KMS-11 (cell line): ENCODE results near the gene CD8A.

Source experiments
- H2AFZ ChIP-seq: fragments of 200-600 bp; sonication (generic); 2 replicates; pipeline ENCODE4 v1.6.1; 2016; ENCODE audit warnings: antibody characterized with exemption, mixed run types, low read depth
- H3K27ac ChIP-seq: fragments of 200-600 bp; sonication (generic); 2 replicates; pipeline ENCODE4 v1.6.1; 2016; ENCODE audit warnings: mild to moderate bottlenecking, mixed run types
- H3K27me3 ChIP-seq: fragments of 200-600 bp; sonication (generic); 2 replicates; pipeline ENCODE4 v1.6.1; 2017; ENCODE audit warnings: mild to moderate bottlenecking, low read depth, mixed run types, moderate library complexity; ENCODE audit not compliant: insufficient read depth
- H3K36me3 ChIP-seq: fragments of 200-600 bp; sonication (generic); 2 replicates; pipeline ENCODE4 v1.6.1; 2017; ENCODE audit warnings: mild to moderate bottlenecking, mixed run types; ENCODE audit not compliant: insufficient read depth
- H3K4me1 ChIP-seq: fragments of 200-600 bp; sonication (generic); 2 replicates; pipeline ENCODE4 v1.6.1; 2016; ENCODE audit warnings: mild to moderate bottlenecking, low read depth, mixed run types; ENCODE audit not compliant: poor library complexity, severe bottlenecking
- H3K4me2 ChIP-seq: fragments of 200-600 bp; sonication (generic); 2 replicates; pipeline ENCODE4 v1.7.0; 2016; ENCODE audit warnings: mild to moderate bottlenecking, mixed run types
- H3K4me3 ChIP-seq: fragments of 200-600 bp; sonication (generic); IDR thresholded peaks from 2 replicates; pipeline ENCODE4 v1.6.1; 2017; ENCODE audit warnings: low read depth, low read length, mixed read lengths; ENCODE audit not compliant: insufficient read depth
- H3K79me2 ChIP-seq: fragments of 200-600 bp; sonication (generic); 2 replicates; pipeline ENCODE4 v1.6.1; 2016; ENCODE audit warnings: low read depth, mixed run types; ENCODE audit not compliant: insufficient read depth
- H3K9ac ChIP-seq: fragments of 200-600 bp; sonication (generic); 2 replicates; pipeline ENCODE4 v1.6.1; 2016; ENCODE audit warnings: mild to moderate bottlenecking, mixed run types
- H4K20me1 ChIP-seq: fragments of 200-600 bp; sonication (generic); 2 replicates; pipeline ENCODE4 v1.6.1; 2016; ENCODE audit warnings: mild to moderate bottlenecking, mixed run types; ENCODE audit not compliant: insufficient read depth
- TF ChIP-seq, protein P1 (sequence below): fragments of 200-600 bp; sonication (generic); conservative IDR thresholded peaks from 2 replicates; pipeline ENCODE4 v1.6.1; 2017; ENCODE audit warnings: low read depth, mild to moderate bottlenecking, antibody characterized with exemption, low read length, moderate library complexity, mixed read lengths

CD8A gene

DNA sequence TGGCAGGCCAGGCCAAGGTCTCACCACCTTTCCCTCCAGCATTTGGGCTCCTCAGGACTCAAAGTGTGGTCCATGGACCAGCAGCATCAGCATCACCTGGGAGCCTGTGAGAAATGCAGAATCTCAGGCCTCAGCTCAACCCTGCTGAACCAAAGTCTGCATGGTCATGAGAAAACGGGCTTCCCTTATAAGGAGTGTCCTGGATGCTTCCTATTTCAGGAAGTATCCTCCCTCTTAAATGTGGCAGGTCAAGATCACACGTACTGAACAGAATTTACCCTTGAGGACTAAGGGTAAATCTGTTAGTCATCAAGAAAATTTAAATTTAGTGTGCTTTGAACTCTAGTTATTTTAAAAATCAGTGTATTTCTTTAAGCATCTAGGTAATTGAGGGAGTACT, 11.8 kb downstream of the CD8A start:
- H3K4me2 ChIP-seq, result no peak overlapping the region
- H3K36me3 ChIP-seq, result no peaks in the 10 kb centered on the region
- H3K4me3 ChIP-seq, result no peak overlapping the region
- no peaks in the 10 kb centered on the region for H3K27me3 ChIP-seq
- H3K79me2 ChIP-seq, result no peaks in the 10 kb centered on the region
- no peaks in the 10 kb centered on the region for H3K4me1 ChIP-seq
- H3K27ac ChIP-seq, result no peak overlapping the region
- no peaks in the 10 kb centered on the region for H4K20me1 ChIP-seq
- TF ChIP-seq, protein P1, sequence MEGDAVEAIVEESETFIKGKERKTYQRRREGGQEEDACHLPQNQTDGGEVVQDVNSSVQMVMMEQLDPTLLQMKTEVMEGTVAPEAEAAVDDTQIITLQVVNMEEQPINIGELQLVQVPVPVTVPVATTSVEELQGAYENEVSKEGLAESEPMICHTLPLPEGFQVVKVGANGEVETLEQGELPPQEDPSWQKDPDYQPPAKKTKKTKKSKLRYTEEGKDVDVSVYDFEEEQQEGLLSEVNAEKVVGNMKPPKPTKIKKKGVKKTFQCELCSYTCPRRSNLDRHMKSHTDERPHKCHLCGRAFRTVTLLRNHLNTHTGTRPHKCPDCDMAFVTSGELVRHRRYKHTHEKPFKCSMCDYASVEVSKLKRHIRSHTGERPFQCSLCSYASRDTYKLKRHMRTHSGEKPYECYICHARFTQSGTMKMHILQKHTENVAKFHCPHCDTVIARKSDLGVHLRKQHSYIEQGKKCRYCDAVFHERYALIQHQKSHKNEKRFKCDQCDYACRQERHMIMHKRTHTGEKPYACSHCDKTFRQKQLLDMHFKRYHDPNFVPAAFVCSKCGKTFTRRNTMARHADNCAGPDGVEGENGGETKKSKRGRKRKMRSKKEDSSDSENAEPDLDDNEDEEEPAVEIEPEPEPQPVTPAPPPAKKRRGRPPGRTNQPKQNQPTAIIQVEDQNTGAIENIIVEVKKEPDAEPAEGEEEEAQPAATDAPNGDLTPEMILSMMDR, result no peak
- H2AFZ ChIP-seq, result no peak overlapping the region
- H3K9ac ChIP-seq, result no peak overlapping the region

DNA sequence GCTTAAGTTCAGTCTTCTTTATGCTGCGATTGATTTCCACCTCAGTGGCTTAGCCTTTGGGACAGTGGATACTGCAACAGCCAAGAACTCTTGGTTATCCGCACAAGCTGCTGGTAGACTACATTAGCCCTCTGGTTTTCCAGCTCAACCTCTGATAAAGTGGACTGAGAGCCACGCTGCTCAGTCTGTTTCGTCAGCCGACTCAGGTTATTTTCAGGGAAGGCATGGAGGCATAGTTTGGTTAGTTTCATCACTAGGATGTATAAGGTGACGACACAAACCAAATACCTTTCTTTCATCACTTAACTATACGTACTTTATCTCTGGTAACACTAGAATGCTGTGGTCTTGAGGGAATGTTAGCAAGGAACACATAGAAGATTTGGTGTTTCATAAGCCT, 14.2 kb downstream of the CD8A start:
- H3K4me1 ChIP-seq, result no peaks in the 10 kb centered on the region
- no peak overlapping the region for H3K9ac ChIP-seq
- TF ChIP-seq, protein P1, result no peak
- H4K20me1 ChIP-seq, result no peaks in the 10 kb centered on the region
- H3K4me3 ChIP-seq, result no peak overlapping the region
- no peak overlapping the region for H2AFZ ChIP-seq
- no peaks in the 10 kb centered on the region for H3K79me2 ChIP-seq
- H3K27me3 ChIP-seq, result no peaks in the 10 kb centered on the region
- no peak overlapping the region for H3K27ac ChIP-seq
- no peak overlapping the region for H3K4me2 ChIP-seq
- H3K36me3 ChIP-seq, result no peaks in the 10 kb centered on the region

DNA sequence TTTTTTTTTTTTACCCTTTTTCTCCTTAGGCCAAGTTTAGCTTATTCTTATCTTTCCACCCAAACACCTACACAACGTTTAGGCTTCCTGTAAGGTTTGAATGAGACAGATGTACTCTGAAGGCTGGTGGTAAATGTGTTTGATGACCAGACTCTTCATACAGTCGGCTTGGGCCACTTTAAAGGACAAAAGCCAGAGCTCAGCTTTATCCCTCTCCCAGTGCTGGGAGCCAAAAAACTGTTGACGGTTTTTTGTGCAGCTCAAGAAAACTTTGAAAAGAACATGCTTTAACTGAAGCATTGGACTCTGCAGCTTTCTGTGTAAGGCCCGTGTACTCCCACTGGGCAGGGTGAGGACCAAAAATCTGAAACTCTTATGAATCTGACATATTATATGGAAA, 15.4 kb downstream of the CD8A start:
- H3K4me3 ChIP-seq, result no peak overlapping the region
- H3K9ac ChIP-seq, result no peak overlapping the region
- H4K20me1 ChIP-seq, result no peaks in the 10 kb centered on the region
- no peak overlapping the region for H3K4me2 ChIP-seq
- no peaks in the 10 kb centered on the region for H3K4me1 ChIP-seq
- no peak overlapping the region for H2AFZ ChIP-seq
- no peaks in the 10 kb centered on the region for H3K79me2 ChIP-seq
- H3K27me3 ChIP-seq, result no peaks in the 10 kb centered on the region
- no peak overlapping the region for H3K27ac ChIP-seq
- no peaks in the 10 kb centered on the region for H3K36me3 ChIP-seq
- TF ChIP-seq, protein P1, result no peak

DNA sequence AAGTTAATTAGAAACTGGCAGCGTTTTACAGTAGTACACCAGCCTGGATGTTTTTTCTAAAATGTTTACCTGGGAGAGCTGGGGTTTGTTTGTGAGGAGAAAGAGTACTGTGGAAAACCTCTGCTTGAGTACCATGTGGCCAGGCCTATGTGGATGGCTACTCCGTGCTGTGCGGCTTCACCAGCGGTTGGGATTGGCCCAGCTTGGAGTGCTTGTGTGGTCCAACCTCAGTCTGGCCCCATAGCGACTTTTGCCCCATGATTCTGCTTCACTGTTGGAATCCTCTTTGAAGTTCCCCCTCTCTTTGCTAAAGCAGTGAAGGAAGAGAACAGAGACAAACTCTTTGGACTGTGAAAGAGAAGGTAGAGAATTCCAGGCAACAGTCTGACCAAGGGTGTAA, 15.9 kb downstream of the CD8A start:
- no peak overlapping the region for H3K27ac ChIP-seq
- H3K4me2 ChIP-seq, result no peak overlapping the region
- no peaks in the 10 kb centered on the region for H3K4me1 ChIP-seq
- H3K36me3 ChIP-seq, result no peaks in the 10 kb centered on the region
- H4K20me1 ChIP-seq, result no peaks in the 10 kb centered on the region
- H3K9ac ChIP-seq, result no peak overlapping the region
- H3K27me3 ChIP-seq, result no peaks in the 10 kb centered on the region
- H3K79me2 ChIP-seq, result no peaks in the 10 kb centered on the region
- H3K4me3 ChIP-seq, result no peak overlapping the region
- H2AFZ ChIP-seq, result no peak overlapping the region
- TF ChIP-seq, protein P1, result no peak

DNA sequence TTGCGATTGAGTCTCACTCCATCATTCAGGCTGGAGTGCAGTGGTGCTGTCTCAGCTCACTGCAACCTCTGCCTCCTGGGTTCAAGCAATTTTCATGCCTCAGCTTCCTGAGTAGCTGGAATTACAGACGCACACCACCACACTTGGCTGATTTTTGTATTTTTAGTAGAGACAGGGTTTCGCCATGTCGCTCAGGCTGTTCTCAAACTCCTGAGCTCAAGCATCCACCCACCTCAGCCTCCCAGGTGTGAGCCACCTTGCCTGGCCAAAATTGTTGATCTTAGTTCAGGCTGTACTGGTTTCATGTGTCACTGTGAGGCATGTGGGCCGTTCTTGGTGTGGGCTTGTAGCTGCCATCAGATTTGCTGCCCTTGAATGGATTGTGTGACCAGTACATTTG, 18.1 kb downstream of the CD8A start:
- H3K36me3 ChIP-seq, result no peaks in the 10 kb centered on the region
- no peak overlapping the region for H2AFZ ChIP-seq
- no peak overlapping the region for H3K4me2 ChIP-seq
- H3K79me2 ChIP-seq, result no peaks in the 10 kb centered on the region
- H3K4me1 ChIP-seq, result no peaks in the 10 kb centered on the region
- no peak overlapping the region for H3K27ac ChIP-seq
- TF ChIP-seq, protein P1, result no peak
- no peak overlapping the region for H3K9ac ChIP-seq
- H3K4me3 ChIP-seq, result no peak overlapping the region
- H3K27me3 ChIP-seq, result no peaks in the 10 kb centered on the region
- no peaks in the 10 kb centered on the region for H4K20me1 ChIP-seq
